ENCODE results near the gene CLK3. TPM values are rescaled to one million over a fixed set of nuclear protein-coding genes. Genes with fewer than 3 reads are reported as not detected.

Gene CLK3
- total and polyA plus RNA-seq, 10 of the 15 experiments (the other 5 are each of a cell fraction or from before 2014, with no cell fraction given), result 3.3 to 169 (median 66.2) TPM

DNA sequence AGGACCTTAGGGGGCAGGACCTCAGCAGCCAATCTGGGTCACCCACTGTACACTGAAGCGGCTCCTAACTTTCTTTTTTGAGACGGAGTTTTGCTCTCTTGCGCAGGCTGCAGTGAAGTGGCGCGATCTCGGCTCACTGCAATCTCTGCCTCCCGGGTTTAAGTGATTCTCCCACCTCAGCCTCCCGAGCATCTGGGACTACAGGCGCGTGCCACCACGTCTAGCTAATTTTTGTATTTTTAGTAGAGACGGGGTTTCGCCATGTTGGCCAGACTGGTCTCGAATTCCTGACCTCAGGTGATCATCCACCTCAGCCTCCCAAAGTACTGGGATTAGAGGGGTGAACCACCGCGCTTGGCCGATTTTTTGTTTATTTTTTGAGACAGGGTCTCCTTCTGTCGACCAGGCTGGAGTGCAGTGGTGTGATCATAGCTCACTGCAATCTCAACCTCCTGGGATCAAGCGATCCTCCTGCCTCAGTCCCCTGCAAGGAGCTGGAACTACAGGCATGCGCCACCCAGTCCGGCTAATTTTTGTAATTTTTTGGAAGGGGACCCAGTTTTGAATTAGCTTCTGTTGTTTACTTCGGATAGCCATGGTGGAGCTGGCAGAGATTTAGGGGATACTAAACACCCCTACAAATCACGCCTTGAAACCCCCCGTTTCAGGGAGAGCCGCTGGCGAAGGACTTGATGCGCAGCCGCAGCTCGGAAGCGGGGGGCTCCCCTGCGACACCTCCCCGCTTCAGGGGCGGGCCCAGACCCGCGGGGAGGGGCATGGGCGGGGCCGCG lies 1.5 kb upstream of the CLK3 start:
- ChIA-PET CTCF (interaction anchor here (0.8 to 18.5 kb wide), 10 partner anchors 8 to 288 kb away, joined by 3 to 206 read pairs (median 4); partner anchors contain the start of gene UBL7), POLR2A (interaction anchor here (0.6 to 4.8 kb wide), 13 partner anchors 16 to 409 kb away, joined by 3 to 30 read pairs (median 3); partner anchors contain the start of genes ARID3B, PPCDC and UBL7), SMC1A (ENCODE audit: uncharacterized antibody, unreplicated experiment) (interaction anchor here (0.8 to 2.2 kb wide), 8 partner anchors 16 to 238 kb away, joined by 3 to 10 read pairs (median 4); no protein-coding TSS in a partner anchor), RAD21 (ENCODE audit: unreplicated experiment) (interaction anchor here (0.7 to 3.6 kb wide), 7 partner anchors 16 to 240 kb away, joined by 4 to 13 read pairs (median 7); partner anchors contain the start of gene ARID3B)
- ATAC-seq, result no peak
- H3K79me2 ChIP-seq (ENCODE audit: control insufficient read depth, insufficient read depth, low read length), result peaks cover 44% of the 10 kb centered on the region
- no TSS peak for BruUV-seq (replicated peaks)
- H4K20me1 ChIP-seq (ENCODE audit: control insufficient read depth, insufficient read depth), result peaks cover 17% of the 10 kb centered on the region
- peaks cover 2 to 6% of the 10 kb centered on the region in 2 experiments; a peak in 2 of 4 replicates for H3K36me3 ChIP-seq (ENCODE audit: control insufficient read depth in 2 of 2, insufficient read depth in 2 of 2, low read length in 1 of 2)
- H3K27ac ChIP-seq (ENCODE audit: control insufficient read depth, insufficient read depth), result peak overlapping the region; percentile 97
- no peak for TF ChIP-seq MTA2 (IDR thresholded peaks at IDR 0.05; ENCODE audit: low read depth)
- no peak for TF ChIP-seq ZNF207 (IDR thresholded peaks at IDR 0.05; ENCODE audit: borderline replicate concordance)
- TF ChIP-seq, protein P1, sequence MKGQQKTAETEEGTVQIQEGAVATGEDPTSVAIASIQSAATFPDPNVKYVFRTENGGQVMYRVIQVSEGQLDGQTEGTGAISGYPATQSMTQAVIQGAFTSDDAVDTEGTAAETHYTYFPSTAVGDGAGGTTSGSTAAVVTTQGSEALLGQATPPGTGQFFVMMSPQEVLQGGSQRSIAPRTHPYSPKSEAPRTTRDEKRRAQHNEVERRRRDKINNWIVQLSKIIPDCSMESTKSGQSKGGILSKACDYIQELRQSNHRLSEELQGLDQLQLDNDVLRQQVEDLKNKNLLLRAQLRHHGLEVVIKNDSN (IDR thresholded peaks at IDR 0.05; ENCODE audit: borderline replicate concordance, extremely low read length, insufficient read depth, low read depth, low read length), result no peak
- no peak for TF ChIP-seq NR2C1 (IDR thresholded peaks at IDR 0.05)
- peak; percentile 65 for TF ChIP-seq NRF1 (conservative IDR thresholded peaks at IDR 0.05; ENCODE audit: low read depth, low read length)
- TF ChIP-seq TAF1 (IDR thresholded peaks at IDR 0.05; ENCODE audit: borderline replicate concordance, low read depth, low read length), result no peak
- TF ChIP-seq, protein P2, sequence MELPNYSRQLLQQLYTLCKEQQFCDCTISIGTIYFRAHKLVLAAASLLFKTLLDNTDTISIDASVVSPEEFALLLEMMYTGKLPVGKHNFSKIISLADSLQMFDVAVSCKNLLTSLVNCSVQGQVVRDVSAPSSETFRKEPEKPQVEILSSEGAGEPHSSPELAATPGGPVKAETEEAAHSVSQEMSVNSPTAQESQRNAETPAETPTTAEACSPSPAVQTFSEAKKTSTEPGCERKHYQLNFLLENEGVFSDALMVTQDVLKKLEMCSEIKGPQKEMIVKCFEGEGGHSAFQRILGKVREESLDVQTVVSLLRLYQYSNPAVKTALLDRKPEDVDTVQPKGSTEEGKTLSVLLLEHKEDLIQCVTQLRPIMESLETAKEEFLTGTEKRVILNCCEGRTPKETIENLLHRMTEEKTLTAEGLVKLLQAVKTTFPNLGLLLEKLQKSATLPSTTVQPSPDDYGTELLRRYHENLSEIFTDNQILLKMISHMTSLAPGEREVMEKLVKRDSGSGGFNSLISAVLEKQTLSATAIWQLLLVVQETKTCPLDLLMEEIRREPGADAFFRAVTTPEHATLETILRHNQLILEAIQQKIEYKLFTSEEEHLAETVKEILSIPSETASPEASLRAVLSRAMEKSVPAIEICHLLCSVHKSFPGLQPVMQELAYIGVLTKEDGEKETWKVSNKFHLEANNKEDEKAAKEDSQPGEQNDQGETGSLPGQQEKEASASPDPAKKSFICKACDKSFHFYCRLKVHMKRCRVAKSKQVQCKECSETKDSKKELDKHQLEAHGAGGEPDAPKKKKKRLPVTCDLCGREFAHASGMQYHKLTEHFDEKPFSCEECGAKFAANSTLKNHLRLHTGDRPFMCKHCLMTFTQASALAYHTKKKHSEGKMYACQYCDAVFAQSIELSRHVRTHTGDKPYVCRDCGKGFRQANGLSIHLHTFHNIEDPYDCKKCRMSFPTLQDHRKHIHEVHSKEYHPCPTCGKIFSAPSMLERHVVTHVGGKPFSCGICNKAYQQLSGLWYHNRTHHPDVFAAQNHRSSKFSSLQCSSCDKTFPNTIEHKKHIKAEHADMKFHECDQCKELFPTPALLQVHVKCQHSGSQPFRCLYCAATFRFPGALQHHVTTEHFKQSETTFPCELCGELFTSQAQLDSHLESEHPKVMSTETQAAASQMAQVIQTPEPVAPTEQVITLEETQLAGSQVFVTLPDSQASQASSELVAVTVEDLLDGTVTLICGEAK (IDR thresholded peaks at IDR 0.05; ENCODE audit: borderline replicate concordance), result no peak; the same call in 1 of the 2 replicates
- TF ChIP-seq ZNF217 (IDR thresholded peaks at IDR 0.05), result no peak
- TF ChIP-seq, protein P3, sequence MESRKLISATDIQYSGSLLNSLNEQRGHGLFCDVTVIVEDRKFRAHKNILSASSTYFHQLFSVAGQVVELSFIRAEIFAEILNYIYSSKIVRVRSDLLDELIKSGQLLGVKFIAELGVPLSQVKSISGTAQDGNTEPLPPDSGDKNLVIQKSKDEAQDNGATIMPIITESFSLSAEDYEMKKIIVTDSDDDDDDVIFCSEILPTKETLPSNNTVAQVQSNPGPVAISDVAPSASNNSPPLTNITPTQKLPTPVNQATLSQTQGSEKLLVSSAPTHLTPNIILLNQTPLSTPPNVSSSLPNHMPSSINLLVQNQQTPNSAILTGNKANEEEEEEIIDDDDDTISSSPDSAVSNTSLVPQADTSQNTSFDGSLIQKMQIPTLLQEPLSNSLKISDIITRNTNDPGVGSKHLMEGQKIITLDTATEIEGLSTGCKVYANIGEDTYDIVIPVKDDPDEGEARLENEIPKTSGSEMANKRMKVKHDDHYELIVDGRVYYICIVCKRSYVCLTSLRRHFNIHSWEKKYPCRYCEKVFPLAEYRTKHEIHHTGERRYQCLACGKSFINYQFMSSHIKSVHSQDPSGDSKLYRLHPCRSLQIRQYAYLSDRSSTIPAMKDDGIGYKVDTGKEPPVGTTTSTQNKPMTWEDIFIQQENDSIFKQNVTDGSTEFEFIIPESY (IDR thresholded peaks at IDR 0.05), result no peak
- no peak for TF ChIP-seq MXI1 (IDR thresholded peaks at IDR 0.05; ENCODE audit: low read depth, low read length)
- no peak for TF ChIP-seq MTA3 (IDR thresholded peaks at IDR 0.05; ENCODE audit: borderline replicate concordance, low read length)
- TF ChIP-seq, protein P4, sequence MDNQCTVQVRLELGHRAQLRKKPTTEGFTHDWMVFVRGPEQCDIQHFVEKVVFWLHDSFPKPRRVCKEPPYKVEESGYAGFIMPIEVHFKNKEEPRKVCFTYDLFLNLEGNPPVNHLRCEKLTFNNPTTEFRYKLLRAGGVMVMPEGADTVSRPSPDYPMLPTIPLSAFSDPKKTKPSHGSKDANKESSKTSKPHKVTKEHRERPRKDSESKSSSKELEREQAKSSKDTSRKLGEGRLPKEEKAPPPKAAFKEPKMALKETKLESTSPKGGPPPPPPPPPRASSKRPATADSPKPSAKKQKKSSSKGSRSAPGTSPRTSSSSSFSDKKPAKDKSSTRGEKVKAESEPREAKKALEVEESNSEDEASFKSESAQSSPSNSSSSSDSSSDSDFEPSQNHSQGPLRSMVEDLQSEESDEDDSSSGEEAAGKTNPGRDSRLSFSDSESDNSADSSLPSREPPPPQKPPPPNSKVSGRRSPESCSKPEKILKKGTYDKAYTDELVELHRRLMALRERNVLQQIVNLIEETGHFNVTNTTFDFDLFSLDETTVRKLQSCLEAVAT (IDR thresholded peaks at IDR 0.05), result peak; percentile 86
- H3K4me1 ChIP-seq (ENCODE audit: control insufficient read depth, insufficient read depth, low read length), result peaks cover 13% of the 10 kb centered on the region; the same call in 1 of the 2 replicates
- peak overlapping the region; percentile 85 for H2AFZ ChIP-seq (ENCODE audit: control insufficient read depth, low read depth, low read length)
- FAIRE-seq, result no peak
- no peaks in the 10 kb centered on the region for H3K9me3 ChIP-seq (replicated peaks; ENCODE audit: control insufficient read depth, insufficient read depth, low read length)
- H3K4me2 ChIP-seq (ENCODE audit: control insufficient read depth, insufficient read depth), result peak overlapping the region; percentile 90
- 39% methylated on average over 34 of the region's 38 CpGs for WGBS (ENCODE audit: insufficient coverage, insufficient replicate concordance, low lambda C conversion rate, missing lambda C conversion rate)
- in situ Hi-C loops (cut with MboI), result no loop called here
- DNase-seq (ENCODE audit: low read depth, low spot score), result no peak
- H3K9ac ChIP-seq (ENCODE audit: control insufficient read depth, insufficient read depth, low read length), result peak overlapping the region; percentile 99
- intact Hi-C loops (cut with micrococcal nuclease; ENCODE audit: unreplicated experiment), result no loop called here
- H3K4me3 ChIP-seq, result peak overlapping the region; percentile 89
- H3K27me3 ChIP-seq (replicated peaks in 1 of 2; ENCODE audit: control insufficient read depth in 2 of 2, insufficient read depth in 2 of 2, low read length in 1 of 2), result no peaks in the 10 kb centered on the region; a peak in 1 of 4 replicates
